ENCODE measurements around the gene CBX8.

The CBX8 gene

GRCh38 chr17:79792984-79793923 is 3.6 kb downstream of the CBX8 start:
- DNase-seq (ENCODE audit: low read depth in 3 of 3) = no peak

GRCh38 chr17:79792341-79792871 is 4.5 kb downstream of the CBX8 start:
- no peak for DNase-seq (ENCODE audit: low read depth in 3 of 3)

DNA sequence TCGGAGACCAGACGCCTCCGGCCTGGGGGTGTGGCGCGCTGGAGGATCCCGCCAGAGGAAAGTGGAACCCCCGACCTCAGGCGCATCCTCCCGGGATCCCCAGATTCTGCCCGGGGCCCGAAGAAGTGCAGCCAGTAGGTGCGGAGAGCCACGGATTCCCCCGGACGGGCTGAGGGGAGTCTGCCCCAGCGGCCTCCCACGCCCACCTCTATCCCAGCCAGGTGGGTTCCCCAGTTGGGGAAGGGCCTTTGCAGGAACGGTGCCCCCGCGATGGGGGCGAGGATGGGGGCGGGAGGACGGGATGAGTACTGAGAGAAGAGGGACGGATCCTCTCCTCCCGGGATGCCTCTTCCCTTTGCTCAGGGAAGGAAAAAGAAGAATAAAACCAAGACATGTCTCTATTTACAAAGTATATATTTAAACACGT is 5.1 kb downstream of the CBX8 start:
- no peak for DNase-seq (ENCODE audit: low read depth in 3 of 3)

- no peak for DNase-seq (ENCODE audit: low read depth in 3 of 3)
Measured at GRCh38 chr17:79790805-79791734, 5.8 kb downstream of the CBX8 start.

DNA sequence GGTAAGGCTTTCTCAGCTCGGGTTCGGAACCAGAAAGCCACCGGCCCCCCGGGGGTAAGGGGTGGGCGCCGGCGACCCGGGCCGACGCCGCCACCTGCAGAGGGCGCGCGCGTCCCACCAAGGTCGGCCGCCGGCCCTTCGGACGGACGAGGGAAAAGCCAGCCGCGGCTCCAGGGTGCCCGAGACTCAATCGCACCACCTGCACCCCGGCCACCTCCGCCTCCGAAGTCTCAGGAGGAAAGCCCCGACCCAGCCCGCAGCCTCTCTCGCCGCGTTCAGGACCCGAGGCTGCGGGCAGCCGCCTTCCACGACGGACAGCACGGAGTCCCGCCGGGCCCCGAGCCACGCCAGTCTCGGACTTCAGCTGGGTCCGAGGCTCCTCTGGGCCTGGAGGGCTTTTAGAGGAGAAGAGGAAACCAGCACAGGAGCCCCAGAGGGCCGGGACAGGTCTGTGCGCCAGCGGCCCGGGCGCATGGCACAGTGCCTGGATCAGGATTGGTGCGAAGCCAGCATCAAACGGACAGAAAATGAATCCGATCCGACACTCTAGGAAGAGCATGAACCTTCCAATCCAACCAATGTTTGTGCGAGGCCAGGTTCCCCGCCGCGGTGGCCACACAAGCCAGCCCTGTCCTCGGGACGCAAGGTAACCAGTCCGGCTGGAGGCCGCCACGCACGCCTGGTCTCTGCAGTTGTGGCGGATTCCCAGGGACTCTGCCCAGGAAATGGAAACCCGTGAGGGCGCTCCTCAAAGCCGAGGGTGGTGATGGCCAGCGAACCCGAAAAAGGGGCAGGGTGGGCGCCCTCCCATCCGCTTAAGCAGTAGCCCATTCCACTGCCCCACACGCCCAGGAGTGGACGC is 6.7 kb downstream of the CBX8 start:
- no peak for DNase-seq (ENCODE audit: low read depth in 3 of 3)

GRCh38 chr17:79788989-79789942 is 7.6 kb downstream of the CBX8 start:
- no peak for DNase-seq (ENCODE audit: low read depth in 3 of 3)

DNA sequence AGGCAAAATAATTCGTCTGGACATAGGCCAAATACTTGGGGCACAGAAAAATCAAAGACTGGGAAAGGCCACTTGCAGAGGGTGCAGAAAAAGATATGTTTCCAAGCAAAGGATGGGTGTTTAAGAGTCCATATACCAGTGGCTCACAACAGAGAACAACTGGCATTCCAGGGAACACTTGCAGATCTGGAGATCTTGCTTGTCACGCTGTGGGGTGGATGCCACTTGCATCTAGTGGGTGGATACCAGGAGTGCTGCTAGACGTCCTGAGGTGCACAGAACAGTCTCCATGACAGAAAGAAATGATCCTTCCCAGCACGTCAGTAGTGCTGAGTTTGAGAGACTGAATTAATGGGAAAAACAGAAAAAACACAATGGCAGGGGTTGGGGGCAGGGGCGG is 8.4 kb downstream of the CBX8 start:
- no peak for DNase-seq (ENCODE audit: low read depth in 3 of 3)

GRCh38 chr17:79786930-79787643 is 9.8 kb downstream of the CBX8 start:
- DNase-seq (ENCODE audit: low read depth in 3 of 3) = no peak

- no peak for DNase-seq (ENCODE audit: low read depth in 3 of 3)
Measured at GRCh38 chr17:79785900-79786810, 10.7 kb downstream of the CBX8 start.

GRCh38 chr17:79785017-79785899 is 11.6 kb downstream of the CBX8 start:
- DNase-seq (ENCODE audit: low read depth in 3 of 3) = no peak

DNA sequence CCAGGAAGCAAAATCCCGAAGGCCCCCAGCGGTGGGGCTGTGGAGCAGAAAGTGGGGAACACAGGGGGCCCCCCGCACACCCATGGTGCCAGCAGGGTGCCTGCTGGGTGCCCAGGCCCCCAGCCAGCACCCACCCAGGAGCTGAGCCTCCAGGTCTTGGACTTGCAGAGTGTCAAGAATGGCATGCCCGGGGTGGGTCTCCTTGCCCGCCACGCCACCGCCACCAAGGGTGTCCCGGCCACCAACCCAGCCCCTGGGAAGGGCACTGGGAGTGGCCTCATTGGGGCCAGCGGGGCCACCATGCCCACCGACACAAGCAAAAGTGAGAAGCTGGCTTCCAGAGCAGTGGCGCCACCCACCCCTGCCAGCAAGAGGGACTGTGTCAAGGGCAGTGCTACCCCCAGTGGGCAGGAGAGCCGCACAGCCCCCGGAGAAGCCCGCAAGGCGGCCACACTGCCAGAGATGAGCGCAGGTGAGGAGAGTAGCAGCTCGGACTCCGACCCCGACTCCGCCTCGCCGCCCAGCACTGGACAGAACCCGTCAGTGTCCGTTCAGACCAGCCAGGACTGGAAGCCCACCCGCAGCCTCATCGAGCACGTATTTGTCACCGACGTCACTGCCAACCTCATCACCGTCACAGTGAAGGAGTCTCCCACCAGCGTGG is 12.4 kb downstream of the CBX8 start:
- no peak for DNase-seq (ENCODE audit: low read depth in 3 of 3)

DNA sequence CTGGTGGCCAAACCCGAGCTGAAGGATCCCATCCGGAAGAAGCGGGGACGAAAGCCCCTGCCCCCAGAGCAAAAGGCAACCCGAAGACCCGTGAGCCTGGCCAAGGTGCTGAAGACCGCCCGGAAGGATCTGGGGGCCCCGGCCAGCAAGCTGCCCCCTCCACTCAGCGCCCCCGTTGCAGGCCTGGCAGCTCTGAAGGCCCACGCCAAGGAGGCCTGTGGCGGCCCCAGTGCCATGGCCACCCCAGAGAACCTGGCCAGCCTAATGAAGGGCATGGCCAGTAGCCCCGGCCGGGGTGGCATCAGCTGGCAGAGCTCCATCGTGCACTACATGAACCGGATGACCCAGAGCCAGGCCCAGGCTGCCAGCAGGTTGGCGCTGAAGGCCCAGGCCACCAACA is 13.0 kb downstream of the CBX8 start:
- no peak for DNase-seq (ENCODE audit: low read depth in 3 of 3)

DNA sequence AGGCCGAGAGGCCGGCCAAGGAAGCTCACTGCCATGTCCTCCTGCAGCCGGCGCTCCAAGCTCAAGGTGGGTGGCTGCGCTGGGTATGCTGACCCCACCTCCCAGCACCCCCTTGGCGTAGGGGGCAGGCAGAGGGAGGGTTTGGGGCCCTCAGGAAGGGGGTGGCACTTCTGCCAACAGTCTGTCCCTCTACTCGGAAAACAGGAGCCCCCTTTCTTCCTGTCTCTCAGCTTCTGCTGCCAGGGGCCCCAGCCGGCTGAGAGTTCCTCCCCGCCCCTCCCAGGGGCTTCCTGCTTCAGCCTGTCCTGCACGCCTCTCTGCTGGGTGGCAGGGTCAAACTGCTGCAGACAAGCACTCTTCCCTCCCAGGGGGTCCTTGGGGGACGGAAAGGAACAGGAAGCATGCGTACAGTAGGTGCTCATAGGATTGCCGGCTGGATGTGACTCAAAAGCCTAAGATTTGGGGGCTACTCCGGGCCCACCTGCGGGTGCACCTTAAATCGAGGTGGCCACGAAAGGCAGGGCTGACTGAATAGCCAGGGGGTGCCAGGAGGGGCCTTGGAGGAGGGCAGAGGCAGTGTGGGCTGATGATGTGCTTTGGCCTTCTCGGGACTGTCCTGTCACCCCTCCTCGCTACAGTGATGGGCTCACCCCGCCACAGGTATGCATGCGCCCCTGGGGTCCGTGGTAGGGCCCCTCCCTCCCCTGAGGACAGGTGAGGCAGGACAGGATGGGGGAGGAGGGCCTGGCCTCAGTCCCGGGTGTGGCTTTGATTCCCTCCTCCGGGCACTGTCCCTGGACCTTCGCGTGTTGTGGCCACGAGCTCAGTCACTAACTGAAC is 14.9 kb downstream of the CBX8 start:
- DNase-seq (ENCODE audit: low read depth in 3 of 3) = no peak

GRCh38 chr17:79781012-79781650 is 15.7 kb downstream of the CBX8 start:
- no peak for DNase-seq (ENCODE audit: low read depth in 3 of 3)

- no peak for DNase-seq (ENCODE audit: low read depth in 3 of 3)
Measured at GRCh38 chr17:79779661-79780365, 17.1 kb downstream of the CBX8 start.

Measured in stimulated activated CD4-positive, alpha-beta T cell treated with anti-CD3 and anti-CD28 coated beads, TNF-alpha, amount 100 ng/mL, for 4 hours (primary cell).